Right atrium auricular region (tissue), 2 donors: ENCODE measurements around the gene PKMYT1. TPM values are rescaled to one million over a fixed set of nuclear protein-coding genes. Genes with fewer than 3 reads are reported as not detected.

ENCODE experiments used
- DNase-seq: peaks from one replicate; pipeline ENCODE4 v3.0.0-alpha.2; 2019; ENCODE audit warnings: low spot score
- H3K27ac ChIP-seq, 2 donors: fragments of 200-600 bp; sonication (generic); 1 replicate in 1 of 2; 2 replicates in 1 of 2; pipeline ENCODE4 v1.5.1; 2016 to 2019
- H3K27me3 ChIP-seq, 2 donors: fragments of 200-600 bp; sonication (generic); one replicate each; pipeline versions ENCODE4 v1.5.1 to v1.6.0; 2017 to 2019
- H3K36me3 ChIP-seq: fragments of 200-600 bp; sonication (generic); one replicate; pipeline ENCODE4 v1.5.1; 2016
- H3K4me1 ChIP-seq, 2 donors: fragments of 200-600 bp; sonication (generic); one replicate each; pipeline versions ENCODE4 v1.5.1 to v1.6.0; 2017 to 2019
- H3K4me3 ChIP-seq, 2 donors: fragments of 200-600 bp; sonication (generic); 1 replicate in 1 of 2; 2 replicates in 1 of 2; pipeline ENCODE4 v1.5.1; 2017 to 2019; ENCODE audit warnings: mild to moderate bottlenecking in 1 of 2, moderate library complexity in 1 of 2
- H3K9me3 ChIP-seq, 2 donors: fragments of 200-600 bp; sonication (generic); one replicate each; pipeline ENCODE4 v1.5.1; 2019
- total RNA-seq, 2 donors: library from RNA; depleted of rRNA; stranded (reverse); fragments of >200 nt; gene quantifications; one replicate each; pipeline ENCODE4 v1.1.0, GENCODE V29; 2016
- TF ChIP-seq, protein P1 (sequence below), 2 donors: fragments of 200-600 bp; sonication (generic); IDR thresholded peaks; one replicate each; pipeline ENCODE4 v1.5.1; 2019; ENCODE audit warnings: antibody characterized with exemption in 2 of 2

The PKMYT1 gene
- total RNA-seq, 2 donors from 2014 or later, result 0.52 to 0.98 TPM

- peaks cover 0 to 19% of the 10 kb centered on the region in 2 donors for H3K4me1 ChIP-seq
- H3K9me3 ChIP-seq, result no peaks in the 10 kb centered on the region
- H3K4me3 ChIP-seq, result no peak overlapping the region
- no peak overlapping the region for H3K27ac ChIP-seq
- no peaks in the 10 kb centered on the region for H3K36me3 ChIP-seq
- TF ChIP-seq, protein P1, sequence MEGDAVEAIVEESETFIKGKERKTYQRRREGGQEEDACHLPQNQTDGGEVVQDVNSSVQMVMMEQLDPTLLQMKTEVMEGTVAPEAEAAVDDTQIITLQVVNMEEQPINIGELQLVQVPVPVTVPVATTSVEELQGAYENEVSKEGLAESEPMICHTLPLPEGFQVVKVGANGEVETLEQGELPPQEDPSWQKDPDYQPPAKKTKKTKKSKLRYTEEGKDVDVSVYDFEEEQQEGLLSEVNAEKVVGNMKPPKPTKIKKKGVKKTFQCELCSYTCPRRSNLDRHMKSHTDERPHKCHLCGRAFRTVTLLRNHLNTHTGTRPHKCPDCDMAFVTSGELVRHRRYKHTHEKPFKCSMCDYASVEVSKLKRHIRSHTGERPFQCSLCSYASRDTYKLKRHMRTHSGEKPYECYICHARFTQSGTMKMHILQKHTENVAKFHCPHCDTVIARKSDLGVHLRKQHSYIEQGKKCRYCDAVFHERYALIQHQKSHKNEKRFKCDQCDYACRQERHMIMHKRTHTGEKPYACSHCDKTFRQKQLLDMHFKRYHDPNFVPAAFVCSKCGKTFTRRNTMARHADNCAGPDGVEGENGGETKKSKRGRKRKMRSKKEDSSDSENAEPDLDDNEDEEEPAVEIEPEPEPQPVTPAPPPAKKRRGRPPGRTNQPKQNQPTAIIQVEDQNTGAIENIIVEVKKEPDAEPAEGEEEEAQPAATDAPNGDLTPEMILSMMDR (IDR thresholded peaks at IDR 0.05), result no peak
- no peak for DNase-seq
- no peaks in the 10 kb centered on the region for H3K27me3 ChIP-seq
Observed at GRCh38 chr16:2974319-2975056, 5.8 kb downstream of the PKMYT1 start.

DNA sequence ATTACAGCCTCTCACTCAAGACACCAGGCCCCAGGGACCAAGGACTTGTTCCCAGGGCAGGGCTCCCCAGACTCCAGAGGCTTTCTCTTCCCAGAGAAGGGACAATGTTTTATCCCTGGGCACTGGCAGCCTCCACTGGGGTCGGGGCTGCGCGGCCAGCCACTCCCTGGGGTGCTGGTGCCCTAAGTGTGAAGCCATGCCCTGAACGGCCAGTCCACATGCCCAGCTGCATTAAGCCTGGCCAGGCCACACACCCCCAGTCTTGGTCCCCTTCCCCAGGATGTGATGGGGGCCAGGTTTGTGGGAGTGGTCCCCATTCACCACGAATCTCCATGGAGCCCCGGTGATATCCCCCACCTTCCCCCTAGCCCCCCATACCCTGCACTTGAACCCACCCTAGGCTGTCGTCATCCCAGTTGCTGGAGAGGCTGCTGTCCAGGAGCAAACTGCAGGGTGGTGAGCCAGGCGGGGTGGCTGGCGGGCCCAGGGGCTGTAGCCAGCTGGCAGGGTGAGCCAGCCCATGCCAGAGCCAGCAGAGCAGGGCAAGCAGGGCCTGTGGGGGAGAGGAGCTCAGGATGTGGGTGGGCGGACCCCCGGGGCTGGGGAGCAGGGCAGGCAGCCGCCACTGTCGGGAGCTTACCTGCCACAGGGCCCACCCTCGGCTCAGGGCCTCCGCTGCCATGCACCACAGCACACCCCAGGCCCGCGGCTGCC is 6.5 kb downstream of the PKMYT1 start:
- no peak overlapping the region for H3K27ac ChIP-seq
- TF ChIP-seq, protein P1 (IDR thresholded peaks at IDR 0.05), result no peak
- H3K4me3 ChIP-seq, result no peak overlapping the region
- no peaks in the 10 kb centered on the region for H3K9me3 ChIP-seq
- no peaks in the 10 kb centered on the region for H3K27me3 ChIP-seq
- DNase-seq, result no peak
- H3K36me3 ChIP-seq, result no peaks in the 10 kb centered on the region
- H3K4me1 ChIP-seq, result peaks cover 0 to 20% of the 10 kb centered on the region in 2 donors

DNA sequence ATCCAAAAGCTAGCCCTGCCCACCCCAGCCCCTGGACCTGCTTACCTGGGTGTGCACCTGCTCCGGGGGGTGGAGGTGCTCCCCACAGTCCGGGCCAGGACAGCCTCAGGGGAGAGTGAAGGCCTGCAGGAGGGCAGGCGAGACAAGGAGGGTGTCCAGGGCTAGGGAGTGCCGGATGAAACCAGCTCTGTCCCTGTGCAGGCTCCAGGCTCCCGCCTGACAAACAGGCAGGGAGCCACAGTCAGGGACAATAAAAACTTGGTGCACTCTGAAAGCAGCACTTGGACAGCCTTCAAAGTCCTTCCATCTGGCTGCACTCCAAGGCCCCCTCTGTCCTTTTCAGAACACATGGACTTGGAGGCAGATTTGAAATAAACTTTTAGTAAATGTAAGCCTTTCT is 7.2 kb downstream of the PKMYT1 start:
- TF ChIP-seq, protein P1 (IDR thresholded peaks at IDR 0.05), result no peak
- peaks cover 0 to 27% of the 10 kb centered on the region in 2 donors for H3K4me1 ChIP-seq
- H3K4me3 ChIP-seq, result no peak overlapping the region

GRCh38 chr16:2971985-2972784 is 8.1 kb downstream of the PKMYT1 start:
- Histone ChIP-seq H3K4me1 (peaks cover 0 to 36% of the 10 kb centered on the region in 2 donors), H3K4me3 (no peak overlapping the region), H3K9me3 (no peaks in the 10 kb centered on the region), H3K27ac (no peak overlapping the region), H3K27me3 (peaks cover 5 to 7% of the 10 kb centered on the region in 2 donors), H3K36me3 (no peaks in the 10 kb centered on the region)
- TF ChIP-seq, protein P1 (IDR thresholded peaks at IDR 0.05), result no peak
- no peak for DNase-seq

More for the DNA sequence above, 7.2 kb downstream of the PKMYT1 start:
- Histone ChIP-seq H3K27ac (no peak overlapping the region), H3K27me3 (no peaks in the 10 kb centered on the region), H3K9me3 (no peaks in the 10 kb centered on the region), H3K36me3 (no peaks in the 10 kb centered on the region)
- no peak for DNase-seq

GRCh38 chr16:2971134-2971984 is 8.9 kb downstream of the PKMYT1 start:
- H3K9me3 ChIP-seq, result no peaks in the 10 kb centered on the region
- no peak overlapping the region for H3K27ac ChIP-seq
- no peak for DNase-seq
- TF ChIP-seq, protein P1 (IDR thresholded peaks at IDR 0.05), result no peak
- H3K36me3 ChIP-seq, result no peaks in the 10 kb centered on the region
- no peak overlapping the region for H3K4me3 ChIP-seq
- H3K27me3 ChIP-seq, result peaks cover 9 to 15% of the 10 kb centered on the region in 2 donors
- H3K4me1 ChIP-seq, result peaks cover 0 to 44% of the 10 kb centered on the region in 2 donors
